ENCODE results near the gene MIPEP. TPM values are rescaled to one million over a fixed set of nuclear protein-coding genes. Genes with fewer than 3 reads are reported as not detected.

Gene MIPEP
- total RNA-seq, 4 donors from 2014 or later, result 5.2 to 20.1 (median 17.8) TPM

DNA sequence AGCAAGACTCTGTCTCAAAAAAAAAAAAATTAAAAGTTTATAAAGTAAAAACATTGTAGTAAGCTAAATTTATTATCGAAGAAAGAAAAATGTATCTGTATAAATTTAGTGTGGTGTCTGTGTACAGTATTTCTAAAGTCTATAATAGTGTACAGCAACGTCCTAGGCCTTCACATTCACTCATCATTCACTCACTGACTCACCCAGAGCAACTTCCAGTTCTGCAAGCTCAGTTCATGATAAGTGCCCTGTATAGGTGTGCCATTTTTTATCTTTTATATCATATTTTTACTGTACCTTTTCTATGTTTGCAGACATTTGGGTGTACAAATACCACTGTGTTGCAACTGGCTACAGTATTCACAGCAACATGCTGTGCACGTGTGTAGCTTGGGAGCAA is 200.9 kb downstream of the MIPEP start:
- WGBS, 2 donors (ENCODE audit: low coverage in 1 of 2), result 65 to 66% methylated on average over 3 of the region's 3 CpGs
- in situ Hi-C loops (cut with MboI; ENCODE audit: low pct_ligation_motif_present in 1 of 4, low pct_unique_long_range_greater_than_20kb in 1 of 4, low sequenced_read_pairs in 3 of 4) (no loop called here), intact Hi-C loops (cut with DNase I; ENCODE audit: low total_unique reads) (no loop called here)
- TF ChIP-seq POLR2AphosphoS5 (IDR thresholded peaks at IDR 0.05), result no peak
- Histone ChIP-seq H3K4me3 (no peak overlapping the region), H3K27ac (no peak overlapping the region), H3K4me1 (no peaks in the 10 kb centered on the region), H3K36me3 (no peaks in the 10 kb centered on the region), H3K27me3 (no peaks in the 10 kb centered on the region), H3K9me3 (peaks cover 5 to 6% of the 10 kb centered on the region in 2 donors)
- DNase-seq, result no peak

DNA sequence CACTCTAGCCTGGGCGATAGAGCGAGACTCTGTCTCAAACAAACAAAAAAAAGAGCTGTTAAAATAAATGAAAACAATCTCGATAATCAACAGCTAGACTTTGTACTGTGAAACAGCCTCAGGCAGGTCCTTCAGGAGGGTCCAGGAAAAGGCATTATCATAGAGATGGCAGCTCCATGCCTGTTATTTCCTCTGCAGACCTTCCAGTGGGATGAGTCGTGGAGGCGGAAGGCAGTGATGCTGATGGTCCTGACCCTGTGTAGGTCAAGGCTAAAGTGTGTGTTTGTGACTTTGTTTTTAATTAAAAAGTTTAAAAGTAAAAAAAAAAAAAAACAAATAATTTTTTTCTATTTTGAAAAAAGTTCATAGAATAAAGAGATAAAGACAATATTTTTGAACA is 201.6 kb downstream of the MIPEP start:
- H3K36me3 ChIP-seq, result no peaks in the 10 kb centered on the region
- in situ Hi-C loops (cut with MboI; ENCODE audit: low pct_ligation_motif_present in 1 of 4, low pct_unique_long_range_greater_than_20kb in 1 of 4, low sequenced_read_pairs in 3 of 4) (no loop called here), intact Hi-C loops (cut with DNase I; ENCODE audit: low total_unique reads) (no loop called here)
- H3K9me3 ChIP-seq, result peaks cover 5 to 6% of the 10 kb centered on the region in 2 donors
- TF ChIP-seq EP300 (IDR thresholded peaks at IDR 0.05; ENCODE audit: low read depth) (no peak), POLR2AphosphoS5 (IDR thresholded peaks at IDR 0.05) (no peak)
- no peak for DNase-seq
- no peaks in the 10 kb centered on the region for H3K4me1 ChIP-seq
- H3K27me3 ChIP-seq, result no peaks in the 10 kb centered on the region
- WGBS, 2 donors (ENCODE audit: low coverage in 1 of 2), result 81 to 82% methylated on average over 5 of the region's 5 CpGs
- no peak overlapping the region for H3K27ac ChIP-seq
- H3K4me3 ChIP-seq, result no peak overlapping the region

DNA sequence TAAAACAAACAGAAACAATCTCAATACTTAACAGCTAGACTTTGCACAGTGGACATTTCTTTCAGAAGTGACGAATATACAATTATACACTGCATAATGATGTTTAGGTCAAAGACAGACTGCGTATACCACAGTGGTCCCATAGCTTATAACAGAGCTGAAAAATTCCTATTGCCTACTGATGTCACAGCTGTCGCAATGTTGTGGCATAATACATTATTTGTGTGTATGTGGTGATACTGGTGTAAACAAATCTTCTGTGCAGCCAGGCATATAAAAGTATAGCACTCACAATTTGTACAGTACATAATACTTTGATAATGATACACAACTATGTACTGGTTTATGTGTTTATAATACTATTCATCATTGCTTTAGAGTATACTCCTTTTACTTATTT is 202.3 kb downstream of the MIPEP start:
- intact Hi-C loops (cut with DNase I; ENCODE audit: low total_unique reads) (no loop called here), in situ Hi-C loops (cut with MboI; ENCODE audit: low pct_ligation_motif_present in 1 of 4, low pct_unique_long_range_greater_than_20kb in 1 of 4, low sequenced_read_pairs in 3 of 4) (no loop called here)
- 89 to 92% methylated on average over 3 of the region's 3 CpGs for WGBS, 2 donors (ENCODE audit: low coverage in 1 of 2)
- no peak for DNase-seq
- Histone ChIP-seq H3K9me3 (peaks cover 5 to 6% of the 10 kb centered on the region in 2 donors), H3K4me1 (no peaks in the 10 kb centered on the region), H3K27me3 (no peaks in the 10 kb centered on the region), H3K36me3 (no peaks in the 10 kb centered on the region), H3K4me3 (no peak overlapping the region), H3K27ac (no peak overlapping the region)
- no peak for TF ChIP-seq EP300 (IDR thresholded peaks at IDR 0.05; ENCODE audit: low read depth)

DNA sequence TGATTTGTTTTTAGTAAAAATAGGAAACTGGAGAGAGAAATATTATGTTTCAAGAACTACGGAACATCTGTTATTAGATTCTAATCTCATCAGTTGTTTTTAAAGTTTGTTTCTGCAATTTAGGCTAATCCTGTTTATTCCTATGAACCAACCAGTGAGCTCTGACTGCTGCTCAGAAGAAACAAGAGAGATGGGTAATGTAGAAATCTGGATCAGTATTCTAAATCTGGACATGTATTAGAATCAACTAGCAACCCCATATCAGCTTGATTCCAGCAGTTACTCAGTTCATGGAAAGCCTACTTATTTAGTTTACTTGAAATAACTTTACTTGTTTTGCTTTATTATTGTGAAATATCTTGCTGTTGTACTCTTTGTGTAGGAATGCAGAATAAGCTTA is 203.8 kb downstream of the MIPEP start:
- no peaks in the 10 kb centered on the region for H3K27me3 ChIP-seq

DNA sequence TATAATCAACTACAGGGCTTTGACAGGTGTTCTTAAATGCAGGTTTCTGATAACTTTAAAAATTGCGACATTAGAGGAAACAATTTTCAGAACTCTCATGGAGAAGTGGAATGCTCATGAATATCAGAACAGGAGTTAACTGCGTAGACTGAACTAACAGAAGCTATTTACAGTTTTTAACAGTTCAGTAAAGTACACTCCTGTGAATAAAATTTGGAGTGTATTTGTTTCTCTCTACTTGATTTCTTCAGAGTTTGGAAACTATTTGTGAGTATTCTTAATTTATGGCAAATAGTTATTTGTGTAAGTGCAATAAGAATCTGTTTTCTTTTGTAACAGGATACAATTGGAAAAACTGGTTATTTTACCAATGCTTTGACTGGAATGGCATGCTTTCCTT is 204.6 kb downstream of the MIPEP start:
- no peaks in the 10 kb centered on the region for H3K4me1 ChIP-seq
- H3K36me3 ChIP-seq, result no peaks in the 10 kb centered on the region
- no peaks in the 10 kb centered on the region for H3K27me3 ChIP-seq
- H3K27ac ChIP-seq, result no peak overlapping the region
- in situ Hi-C loops (cut with MboI; ENCODE audit: low pct_ligation_motif_present in 1 of 4, low pct_unique_long_range_greater_than_20kb in 1 of 4, low sequenced_read_pairs in 3 of 4), result no loop called here
- no peak for TF ChIP-seq POLR2A (IDR thresholded peaks at IDR 0.05)
- TF ChIP-seq, protein P1, sequence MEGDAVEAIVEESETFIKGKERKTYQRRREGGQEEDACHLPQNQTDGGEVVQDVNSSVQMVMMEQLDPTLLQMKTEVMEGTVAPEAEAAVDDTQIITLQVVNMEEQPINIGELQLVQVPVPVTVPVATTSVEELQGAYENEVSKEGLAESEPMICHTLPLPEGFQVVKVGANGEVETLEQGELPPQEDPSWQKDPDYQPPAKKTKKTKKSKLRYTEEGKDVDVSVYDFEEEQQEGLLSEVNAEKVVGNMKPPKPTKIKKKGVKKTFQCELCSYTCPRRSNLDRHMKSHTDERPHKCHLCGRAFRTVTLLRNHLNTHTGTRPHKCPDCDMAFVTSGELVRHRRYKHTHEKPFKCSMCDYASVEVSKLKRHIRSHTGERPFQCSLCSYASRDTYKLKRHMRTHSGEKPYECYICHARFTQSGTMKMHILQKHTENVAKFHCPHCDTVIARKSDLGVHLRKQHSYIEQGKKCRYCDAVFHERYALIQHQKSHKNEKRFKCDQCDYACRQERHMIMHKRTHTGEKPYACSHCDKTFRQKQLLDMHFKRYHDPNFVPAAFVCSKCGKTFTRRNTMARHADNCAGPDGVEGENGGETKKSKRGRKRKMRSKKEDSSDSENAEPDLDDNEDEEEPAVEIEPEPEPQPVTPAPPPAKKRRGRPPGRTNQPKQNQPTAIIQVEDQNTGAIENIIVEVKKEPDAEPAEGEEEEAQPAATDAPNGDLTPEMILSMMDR (IDR thresholded peaks at IDR 0.05), result no peak
- intact Hi-C loops (cut with DNase I; ENCODE audit: low total_unique reads), result no loop called here
- DNase-seq, result no peak
- 88% methylated on average over 2 of the region's 2 CpGs for WGBS, 2 donors (ENCODE audit: low coverage in 1 of 2)
- peaks cover 5 to 6% of the 10 kb centered on the region in 2 donors for H3K9me3 ChIP-seq
- H3K4me3 ChIP-seq, result no peak overlapping the region

More for the DNA sequence above, 203.8 kb downstream of the MIPEP start:
- no peak for DNase-seq
- in situ Hi-C loops (cut with MboI; ENCODE audit: low pct_ligation_motif_present in 1 of 4, low pct_unique_long_range_greater_than_20kb in 1 of 4, low sequenced_read_pairs in 3 of 4) (no loop called here), intact Hi-C loops (cut with DNase I; ENCODE audit: low total_unique reads) (no loop called here)
- TF ChIP-seq POLR2A (IDR thresholded peaks at IDR 0.05), result no peak
- TF ChIP-seq POLR2AphosphoS5 (IDR thresholded peaks at IDR 0.05), result no peak
- TF ChIP-seq, protein P1 (IDR thresholded peaks at IDR 0.05), result no peak
- TF ChIP-seq EP300 (IDR thresholded peaks at IDR 0.05; ENCODE audit: low read depth), result no peak
- Histone ChIP-seq H3K9me3 (peaks cover 5 to 6% of the 10 kb centered on the region in 2 donors), H3K27ac (no peak overlapping the region), H3K4me3 (no peak overlapping the region), H3K36me3 (no peaks in the 10 kb centered on the region), H3K4me1 (no peaks in the 10 kb centered on the region)
- WGBS, 2 donors (ENCODE audit: low coverage in 1 of 2), result 81 to 88% methylated on average over 1 of the region's 1 CpG

DNA sequence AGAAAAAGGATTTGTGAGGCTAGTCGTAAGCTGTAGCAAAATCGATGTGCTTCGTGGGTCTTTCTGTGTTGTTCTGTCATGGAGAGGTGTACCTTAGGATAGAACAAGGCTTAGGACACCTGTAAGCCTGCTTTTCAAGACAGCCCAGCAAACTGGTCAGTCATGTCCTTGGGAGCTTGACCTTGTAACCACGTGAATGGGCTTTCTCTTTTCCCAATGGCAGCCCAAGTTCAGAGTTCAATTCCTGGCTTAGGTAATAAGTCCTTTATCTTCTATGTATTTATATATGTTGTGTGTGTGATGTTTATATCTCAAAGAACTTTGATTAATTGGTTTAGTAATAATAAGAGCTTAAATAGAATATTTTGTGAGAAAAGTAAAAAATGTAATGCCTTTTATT is 206.1 kb downstream of the MIPEP start:
- no peak overlapping the region for H3K4me3 ChIP-seq
- H3K4me1 ChIP-seq, result no peaks in the 10 kb centered on the region
- DNase-seq, result no peak
- in situ Hi-C loops (cut with MboI; ENCODE audit: low pct_ligation_motif_present in 1 of 4, low pct_unique_long_range_greater_than_20kb in 1 of 4, low sequenced_read_pairs in 3 of 4) (no loop called here), intact Hi-C loops (cut with DNase I; ENCODE audit: low total_unique reads) (no loop called here)
- H3K9me3 ChIP-seq, result peaks cover 5 to 6% of the 10 kb centered on the region in 2 donors
- WGBS, 2 donors (ENCODE audit: low coverage in 1 of 2), result 54 to 80% methylated on average over 1 to 4 of the region's 4 CpGs
- TF ChIP-seq POLR2AphosphoS5 (IDR thresholded peaks at IDR 0.05) (no peak), EP300 (IDR thresholded peaks at IDR 0.05; ENCODE audit: low read depth) (no peak), POLR2A (IDR thresholded peaks at IDR 0.05) (no peak)
- TF ChIP-seq, protein P1 (IDR thresholded peaks at IDR 0.05), result no peak
- no peaks in the 10 kb centered on the region for H3K36me3 ChIP-seq
- H3K27ac ChIP-seq, result no peak overlapping the region
- H3K27me3 ChIP-seq, result no peaks in the 10 kb centered on the region

Data from transverse colon (tissue), 4 donors.